Adrenal gland (tissue), 12 donors: ENCODE data around the gene RNF145. TPM values are rescaled to one million over a fixed set of nuclear protein-coding genes. Genes with fewer than 3 reads are reported as not detected.

Source experiments
- DNase-seq, 7 donors: peaks; one replicate each; pipeline ENCODE4 v3.0.0-alpha.2; 2019 to 2020
- H3K27ac ChIP-seq, 5 donors: fragments of 200-600 bp; sonication (generic) in 4 of 5; 1 replicate in 3 of 5; 2 replicates in 2 of 5; pipeline versions ENCODE4 v1.5.1 to v1.8.0; 2016 to 2020; ENCODE audit warnings: mild to moderate bottlenecking in 1 of 5
- H3K27me3 ChIP-seq: fragments of 200-600 bp; 2 replicates; pipeline ENCODE4 v1.8.0; 2021
- H3K36me3 ChIP-seq, 2 donors: fragments of 200-600 bp; replicated peaks in 1 of 2; 1 replicate in 1 of 2; 2 replicates in 1 of 2; pipeline versions ENCODE4 v1.5.1 to v1.8.0; 2018 to 2022
- H3K4me1 ChIP-seq, 2 donors: fragments of 200-600 bp; replicated peaks in 1 of 2; 1 replicate in 1 of 2; 2 replicates in 1 of 2; pipeline versions ENCODE4 v1.5.1 to v1.8.0; 2018 to 2021
- H3K4me3 ChIP-seq, 4 donors: fragments of 200-600 bp; sonication (generic) in 3 of 4; one replicate each; pipeline ENCODE4 v1.5.1; 2016 to 2018
- H3K9me3 ChIP-seq, 3 donors: fragments of 200-600 bp; sonication (generic) in 1 of 3; replicated peaks in 1 of 3; 1 replicate in 2 of 3; 2 replicates in 1 of 3; pipeline versions ENCODE4 v1.5.1 to v1.8.0; 2016 to 2021
- POLR2A ChIP-seq, 2 donors: fragments of 450-650 bp; IDR thresholded peaks; one replicate each; pipeline ENCODE4 v1.6.1; 2017; ENCODE audit warnings: antibody characterized with exemption in 2 of 2, mild to moderate bottlenecking in 2 of 2, moderate library complexity in 1 of 2
- WGBS, 4 donors: extraction: QIAGEN DNeasy Blood & Tissue Kit in 2 of 4; methylation state at CpG; one replicate each; pipeline versions ENCODE4 v1.1.5 to v1.1.7; 2013 to 2017; 5-methylcytosine and 5-hydroxymethylcytosine counted together
- intact Hi-C, 2 donors: fragments of 100-400 bp; cut with DNase I; formaldehyde crosslinking; loops; one replicate each; pipeline versions ENCODE4 v1.14.1 to v1.15.0; 2022 to 2023
- polyA plus RNA-seq, 3 donors: library from polyadenylated mRNA; stranded (reverse); fragments of 200-250 nt in 2 of 3; fragments of 350-450 nt in 1 of 3; fragmentation: Illumina TruSeq in 1 of 3; extraction: RNeasy Lipid Tissue Mini Kit (QIAGEN cat#74804) in 1 of 3; gene quantifications; one replicate each; pipeline ENCODE4 v1.2.3, GENCODE V29; 2013 to 2014
- total RNA-seq, 9 donors: library from RNA; depleted of rRNA in 4 of 9; stranded (reverse); fragments of >200 nt in 4 of 9; fragments of 120-200 nt in 1 of 9; fragmentation: NEBNext Ultra II Directional in 1 of 9; extraction: Animal tissue kit (Norgen Biotek cat#: 25700) in 1 of 9; gene quantifications; one replicate each; pipeline versions ENCODE4 v1.1.0 to v1.2.4, GENCODE V29; 2013 to 2023
- TF ChIP-seq, protein P1 (sequence below), 6 experiments: fragments of 450-650 bp in 4 of 6; fragments of 200-600 bp in 2 of 6; sonication (generic) in 1 of 6; IDR thresholded peaks; 1 replicate in 5 of 6; 2 replicates in 1 of 6; pipeline versions ENCODE4 v1.5.1 to v1.8.0; 2016 to 2021; ENCODE audit warnings: antibody characterized with exemption in 6 of 6, mild to moderate bottlenecking in 2 of 6, moderate library complexity in 1 of 6
- donor health status: healthy with polysubstance abuse.
- donor health status: Bipolar disorder and iron deficiency.
- donor health status: DM: yes; HTN: yes; CAD: no.
- donor health status: DM: no; HTN: no; CAD: no.
- donor health status: DM: no; HTN: no; CAD: no.
- donor health status: DM: yes; HTN: yes; CAD: no.

RNF145 gene
- total and polyA plus RNA-seq, 12 donors = 20.2 to 138 (median 69.6) TPM

DNA sequence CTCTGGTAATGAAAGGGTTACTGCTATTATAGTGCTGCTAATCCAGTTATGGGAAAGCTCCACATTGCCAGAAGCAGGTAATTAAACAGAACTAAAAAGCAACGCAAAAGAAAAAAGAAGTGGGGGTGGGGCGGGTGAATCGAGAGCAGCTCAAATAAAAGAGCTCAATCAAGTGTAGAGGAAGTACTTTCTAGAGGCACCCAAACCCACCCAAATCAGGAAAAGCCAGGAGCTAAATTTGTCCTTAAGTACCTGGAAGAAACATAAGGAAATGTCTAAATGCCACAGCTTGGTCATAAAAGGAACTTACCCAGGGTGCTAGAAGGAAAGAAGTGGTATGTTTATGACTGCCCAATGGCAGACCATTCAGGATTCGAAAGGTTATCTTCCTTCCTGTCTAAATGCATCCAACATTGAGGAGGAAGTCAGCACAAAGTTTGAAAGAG, 2.4 kb upstream of the RNF145 start:
- no peak for TF ChIP-seq POLR2A (IDR thresholded peaks at IDR 0.05)
- TF ChIP-seq, protein P1, sequence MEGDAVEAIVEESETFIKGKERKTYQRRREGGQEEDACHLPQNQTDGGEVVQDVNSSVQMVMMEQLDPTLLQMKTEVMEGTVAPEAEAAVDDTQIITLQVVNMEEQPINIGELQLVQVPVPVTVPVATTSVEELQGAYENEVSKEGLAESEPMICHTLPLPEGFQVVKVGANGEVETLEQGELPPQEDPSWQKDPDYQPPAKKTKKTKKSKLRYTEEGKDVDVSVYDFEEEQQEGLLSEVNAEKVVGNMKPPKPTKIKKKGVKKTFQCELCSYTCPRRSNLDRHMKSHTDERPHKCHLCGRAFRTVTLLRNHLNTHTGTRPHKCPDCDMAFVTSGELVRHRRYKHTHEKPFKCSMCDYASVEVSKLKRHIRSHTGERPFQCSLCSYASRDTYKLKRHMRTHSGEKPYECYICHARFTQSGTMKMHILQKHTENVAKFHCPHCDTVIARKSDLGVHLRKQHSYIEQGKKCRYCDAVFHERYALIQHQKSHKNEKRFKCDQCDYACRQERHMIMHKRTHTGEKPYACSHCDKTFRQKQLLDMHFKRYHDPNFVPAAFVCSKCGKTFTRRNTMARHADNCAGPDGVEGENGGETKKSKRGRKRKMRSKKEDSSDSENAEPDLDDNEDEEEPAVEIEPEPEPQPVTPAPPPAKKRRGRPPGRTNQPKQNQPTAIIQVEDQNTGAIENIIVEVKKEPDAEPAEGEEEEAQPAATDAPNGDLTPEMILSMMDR (IDR thresholded peaks at IDR 0.05) = no peak
- WGBS, 4 donors = 61 to 68% (median 65%) methylated on average over 4 of the region's 4 CpGs
- peaks cover 3 to 17% of the 10 kb centered on the region in 2 donors for H3K4me1 ChIP-seq
- intact Hi-C loops = loop anchor here in 1 of 2 donors (5.0 to 10.0 kb wide), 2 partner anchors 51 to 57 kb away; partner anchors contain the start of gene UBLCP1
- no peaks in the 10 kb centered on the region for H3K27me3 ChIP-seq
- no peaks in the 10 kb centered on the region for H3K9me3 ChIP-seq
- H3K4me3 ChIP-seq = no peak overlapping the region
- no peaks in the 10 kb centered on the region for H3K36me3 ChIP-seq
- H3K27ac ChIP-seq = no peak overlapping the region
- no peak for DNase-seq

DNA sequence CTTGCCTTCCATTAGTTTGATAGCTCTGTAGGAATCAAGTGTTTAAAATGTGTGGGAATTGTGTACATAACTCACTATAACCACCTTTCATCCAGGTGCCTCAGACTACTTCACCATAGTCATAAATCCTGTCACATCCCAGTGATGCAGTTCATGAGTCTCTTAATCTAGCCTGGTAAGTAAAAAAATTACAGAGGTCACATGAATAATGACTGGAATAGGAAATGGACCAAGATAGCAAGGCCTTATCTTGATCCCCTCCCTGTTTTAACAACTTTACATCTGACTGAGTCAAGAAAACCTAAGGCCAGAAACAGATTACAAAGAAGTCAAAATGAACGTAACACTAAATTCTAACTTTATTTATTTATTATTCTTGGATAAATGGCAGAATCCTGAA, 1.5 kb upstream of the RNF145 start:
- H3K9me3 ChIP-seq = no peaks in the 10 kb centered on the region
- no peak for DNase-seq
- no peak overlapping the region for H3K27ac ChIP-seq
- H3K4me1 ChIP-seq = peaks cover 12 to 26% of the 10 kb centered on the region in 2 donors
- no peaks in the 10 kb centered on the region for H3K36me3 ChIP-seq
- intact Hi-C loops = loop anchor here in 1 of 2 donors (5.0 to 10.0 kb wide), 2 partner anchors 51 to 56 kb away; partner anchors contain the start of gene UBLCP1
- 52 to 71% (median 62%) methylated on average over 1 of the region's 1 CpG for WGBS, 4 donors
- no peak for TF ChIP-seq POLR2A (IDR thresholded peaks at IDR 0.05)
- TF ChIP-seq, protein P1 (IDR thresholded peaks at IDR 0.05) = no peak
- H3K4me3 ChIP-seq = no peak overlapping the region
- no peaks in the 10 kb centered on the region for H3K27me3 ChIP-seq

GRCh38 chr5:159210210-159210661, 883 bp upstream of the RNF145 start:
- no peak overlapping the region for H3K4me3 ChIP-seq
- intact Hi-C loops = loop anchor here in 1 of 2 donors (5.0 to 10.0 kb wide), 2 partner anchors 52 to 55 kb away; partner anchors contain the start of gene UBLCP1
- H3K4me1 ChIP-seq = peaks cover 18 to 32% of the 10 kb centered on the region in 2 donors
- WGBS, 4 donors = 64 to 73% (median 71%) methylated on average over 4 of the region's 4 CpGs
- TF ChIP-seq, protein P1 (IDR thresholded peaks at IDR 0.05) = no peak
- no peak for TF ChIP-seq POLR2A (IDR thresholded peaks at IDR 0.05)
- no peaks in the 10 kb centered on the region for H3K9me3 ChIP-seq
- no peak overlapping the region for H3K27ac ChIP-seq
- DNase-seq = no peak
- no peaks in the 10 kb centered on the region for H3K27me3 ChIP-seq
- no peaks in the 10 kb centered on the region for H3K36me3 ChIP-seq

DNA sequence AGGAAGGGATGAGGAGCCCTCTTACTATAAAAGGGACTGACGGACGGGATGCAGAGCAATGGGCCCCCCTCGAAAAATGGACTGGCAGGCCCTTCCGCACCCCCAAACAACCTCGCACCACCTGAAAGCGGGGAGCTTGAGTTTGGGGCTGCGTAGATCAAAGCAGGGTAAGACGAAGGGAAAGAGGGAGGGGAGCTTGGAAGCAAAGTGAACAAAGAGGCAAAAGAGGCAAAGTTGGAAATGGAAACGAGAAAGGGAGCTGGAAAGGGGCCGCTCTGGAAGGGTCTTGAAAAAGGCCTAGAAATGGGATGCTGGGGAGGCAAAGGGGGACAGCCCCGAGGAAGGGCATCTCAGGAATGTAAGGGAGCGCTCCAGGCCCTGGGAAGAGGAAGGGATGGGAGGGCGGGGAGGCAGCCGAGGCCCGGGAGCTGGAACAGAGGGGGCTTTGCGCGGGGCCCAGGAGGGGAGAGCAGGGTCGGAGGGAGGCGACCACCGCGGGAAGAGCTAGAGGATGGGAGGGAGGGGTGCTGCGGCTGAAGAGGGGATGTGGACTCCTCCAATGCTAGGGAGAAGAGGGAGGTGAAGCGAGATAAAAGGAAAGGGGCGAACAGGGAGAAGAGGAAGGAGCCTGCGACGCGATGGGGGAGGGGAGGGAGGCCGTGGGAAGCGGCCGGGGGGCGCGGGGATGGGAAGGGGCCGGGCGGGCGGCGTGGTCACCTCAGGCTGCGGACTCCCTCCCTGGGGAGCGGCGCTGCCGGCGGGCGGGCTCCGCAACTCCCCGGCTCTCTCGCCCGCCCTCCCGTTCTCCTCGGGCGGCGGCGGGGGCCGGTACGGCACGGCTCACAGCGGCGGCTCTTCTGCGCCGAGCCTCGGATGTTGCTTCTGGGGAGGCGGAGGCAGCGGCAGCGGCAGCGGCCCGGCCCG, 577 bp downstream of the RNF145 start:
- intact Hi-C loops = loop anchor here in 1 of 2 donors (5.0 kb wide), 1 partner anchor 36 kb away; no protein-coding TSS in a partner anchor
- Histone ChIP-seq H3K27me3 (no peaks in the 10 kb centered on the region), H3K9me3 (no peaks in the 10 kb centered on the region), H3K27ac (peak overlapping the region; percentile 84 to 98 (median 92)), H3K4me1 (peaks cover 32 to 47% of the 10 kb centered on the region in 2 donors), H3K4me3 (peak overlapping the region; percentile 19 to 93 (median 76)), H3K36me3 (no peaks in the 10 kb centered on the region)
- DNase-seq = peak; percentile 24 to 60 (median 51)
- WGBS, 4 donors = 0 to 1% (median 0%) methylated on average over 27 to 61 of the region's 65 CpGs
- TF ChIP-seq POLR2A (IDR thresholded peaks at IDR 0.05) = no peak
- TF ChIP-seq, protein P1 (IDR thresholded peaks at IDR 0.05) = no peak
